GM19468 (cell line): Measurements from ENCODE around the gene PPP1R37.
A peak's percentile ranks its signal among the peaks of the same experiment; 100 is the strongest.

Source experiments
- ATAC-seq: cut with Tn5 transposase; IDR thresholded peaks from one replicate; pipeline ENCODE4 v1.9.1; 2021; ENCODE audit warnings: mild to moderate bottlenecking, moderate library complexity, moderate number of reproducible peaks; ENCODE audit not compliant: unreplicated experiment; ENCODE audit errors: extremely low read depth

The PPP1R37 gene

GRCh38 chr19:45070861-45071544 is 22.0 kb upstream of the PPP1R37 start:
- ATAC-seq, result no peak

- ATAC-seq, result no peak
Measured at GRCh38 chr19:45071545-45071938, 21.4 kb upstream of the PPP1R37 start.

- no peak for ATAC-seq
Measured at GRCh38 chr19:45071969-45072790, 20.8 kb upstream of the PPP1R37 start.

GRCh38 chr19:45074744-45075300 is 18.2 kb upstream of the PPP1R37 start:
- no peak for ATAC-seq

GRCh38 chr19:45075301-45076028 is 17.5 kb upstream of the PPP1R37 start:
- ATAC-seq, result peak; percentile 26

- peak; percentile 36 for ATAC-seq
Measured at GRCh38 chr19:45076029-45076850, 16.7 kb upstream of the PPP1R37 start, which contains the start of gene ZNF296. Gene ZNF296 (minus strand): TSS chr19:45076478. CDS start chr19:45076373, 105 bp downstream.

GRCh38 chr19:45076851-45077730 is 15.9 kb upstream of the PPP1R37 start:
- ATAC-seq, result no peak

- no peak for ATAC-seq
Measured at GRCh38 chr19:45078390-45079062, 14.5 kb upstream of the PPP1R37 start.

GRCh38 chr19:45079063-45079910 is 13.7 kb upstream of the PPP1R37 start, which contains the start of gene GEMIN7:
Gene GEMIN7 (plus strand): TSS chr19:45079260. CDS start chr19:45090115, 10,855 bp downstream.
- ATAC-seq, result no peak

GRCh38 chr19:45079911-45080370 is 13.0 kb upstream of the PPP1R37 start:
- ATAC-seq, result no peak

GRCh38 chr19:45082170-45082569 is 10.8 kb upstream of the PPP1R37 start:
- ATAC-seq, result no peak

GRCh38 chr19:45086480-45086879 is 6.5 kb upstream of the PPP1R37 start:
- no peak for ATAC-seq

GRCh38 chr19:45087531-45087930 is 5.4 kb upstream of the PPP1R37 start:
- no peak for ATAC-seq

GRCh38 chr19:45090034-45090433 is 2.9 kb upstream of the PPP1R37 start:
- ATAC-seq, result no peak

GRCh38 chr19:45090606-45091005 is 2.4 kb upstream of the PPP1R37 start:
- no peak for ATAC-seq

- peak; percentile 48 for ATAC-seq
Measured at GRCh38 chr19:45091031-45091923, 1.7 kb upstream of the PPP1R37 start.
